ENCODE measurements around the gene DNAAF8.

GRCh38 chr16:4750896-4751295, 16.6 kb downstream of the DNAAF8 start:
- no peak for TF ChIP-seq EZH2 (IDR thresholded peaks at IDR 0.05)
- no peak for TF ChIP-seq CTCF (IDR thresholded peaks at IDR 0.05)
- TF ChIP-seq EZH2phosphoT487 (IDR thresholded peaks at IDR 0.05) = no peak

Measured in neural progenitor cell (in vitro differentiated cells).